Sigmoid colon (tissue), 4 donors: ENCODE measurements around the gene LDLRAD1.

Experiments used
- CTCF ChIP-seq, 4 experiments: fragments of 450-650 bp in 3 of 4; fragments of 200-600 bp in 1 of 4; IDR thresholded peaks; one replicate each; pipeline ENCODE4 v1.5.1; 2016 to 2019; ENCODE audit warnings: antibody characterized with exemption in 4 of 4, mild to moderate bottlenecking in 3 of 4, moderate library complexity in 2 of 4
- EP300 ChIP-seq, 4 donors: sonication (generic); formaldehyde crosslinking; IDR thresholded peaks; one replicate each; pipeline ENCODE4 v1.6.1; 2017; ENCODE audit warnings: antibody characterized with exemption in 4 of 4

GRCh38 chr1:53966794-53967193 is 51.2 kb downstream of the LDLRAD1 start:
- no peak for TF ChIP-seq CTCF (IDR thresholded peaks at IDR 0.05)
- no peak for TF ChIP-seq EP300 (IDR thresholded peaks at IDR 0.05)
